B cell (primary cell): ENCODE results near the gene NCAM1. TPM values are rescaled to one million over a fixed set of nuclear protein-coding genes. Genes with fewer than 3 reads are reported as not detected.

Experiments
- ATAC-seq: fragments of 200-7000 bp; cut with Tn5 transposase; one replicate; pipeline ENCODE4 v1.10.0; 2021; ENCODE audit warnings: low read depth, mild to moderate bottlenecking, moderate number of reproducible peaks, moderate library complexity
- CTCF ChIA-PET: fragments of 350-600 bp; sonication (Branson Sonifier 250); formaldehyde crosslinking; loops from one replicate; lab custom pipeline; 2021; ENCODE audit warnings: antibody characterized with exemption, inconsistent platforms; lab: Charles Lee
- POLR2A ChIA-PET: fragments of 350-600 bp; sonication (Branson Sonifier 250); formaldehyde crosslinking; loops from one replicate; lab custom pipeline; 2021; ENCODE audit warnings: antibody characterized with exemption; lab: Charles Lee
- DNase-seq: peaks from one replicate; pipeline ENCODE4 v3.0.0; 2013
- H2AFZ ChIP-seq: 2 replicates; pipeline ENCODE4 v1.6.1; 2012; ENCODE audit warnings: mild to moderate bottlenecking, low read depth, low read length; ENCODE audit not compliant: insufficient read depth, poor library complexity, severe bottlenecking
- H3K27ac ChIP-seq, 2 donors: 1 replicate in 1 of 2; 2 replicates in 1 of 2; pipeline ENCODE4 v1.5.1; 2012 to 2013; ENCODE audit warnings: low read length in 2 of 2, mild to moderate bottlenecking in 2 of 2, moderate library complexity in 1 of 2
- H3K27me3 ChIP-seq, 4 experiments: fragments of 200-600 bp in 1 of 4; sonication (generic) in 1 of 4; replicated peaks in 1 of 4; 1 replicate in 2 of 4; 2 replicates in 2 of 4; pipeline versions ENCODE4 v1.6.1 to v1.7.0; 2013 to 2016; ENCODE audit warnings: low read length in 3 of 4, mild to moderate bottlenecking in 2 of 4, mixed read lengths in 1 of 4, moderate library complexity in 1 of 4; ENCODE audit not compliant: insufficient read depth in 4 of 4, control insufficient read depth in 3 of 4; ENCODE audit errors: control extremely low read depth in 1 of 4
- H3K36me3 ChIP-seq, 2 experiments: replicated peaks in 1 of 2; 1 replicate in 1 of 2; 2 replicates in 1 of 2; pipeline versions ENCODE4 v1.6.1 to v1.7.1; 2013; ENCODE audit warnings: low read length in 1 of 2; ENCODE audit not compliant: insufficient read depth in 2 of 2, control insufficient read depth in 1 of 2; ENCODE audit errors: control extremely low read depth in 1 of 2, extremely low read depth in 1 of 2
- H3K4me1 ChIP-seq, 2 donors: fragments of 200-600 bp in 1 of 2; sonication (generic) in 1 of 2; 1 replicate in 1 of 2; 2 replicates in 1 of 2; pipeline versions ENCODE4 v1.5.1 to v1.6.1; 2013 to 2017; ENCODE audit warnings: low read length in 2 of 2; ENCODE audit not compliant: control insufficient read depth in 2 of 2, insufficient read depth in 2 of 2
- H3K4me2 ChIP-seq: replicated peaks from 2 replicates; pipeline ENCODE3; 2012; ENCODE audit warnings: mild to moderate bottlenecking, low read depth, low read length; ENCODE audit not compliant: poor library complexity, severe bottlenecking
- H3K4me3 ChIP-seq, 5 experiments: fragments of 200-600 bp in 1 of 5; sonication (generic) in 1 of 5; 1 replicate in 3 of 5; 2 replicates in 2 of 5; pipeline versions ENCODE4 v1.5.1 to v1.7.0; 2011 to 2016; ENCODE audit warnings: low read length in 4 of 5, mild to moderate bottlenecking in 4 of 5, low read depth in 2 of 5, control low read depth in 1 of 5, moderate library complexity in 1 of 5; ENCODE audit not compliant: insufficient read depth in 1 of 5; ENCODE audit errors: control extremely low read depth in 1 of 5, extremely low read depth in 1 of 5
- H3K79me2 ChIP-seq: fragments of 200-600 bp; sonication (generic); one replicate; pipeline ENCODE4 v1.6.0; 2016; ENCODE audit warnings: low read length; ENCODE audit not compliant: control insufficient read depth, insufficient read depth
- H3K9ac ChIP-seq: fragments of 200-600 bp; sonication (generic); 2 replicates; pipeline ENCODE4 v1.6.1; 2017; ENCODE audit warnings: mild to moderate bottlenecking, low read length, moderate library complexity
- H3K9me3 ChIP-seq, 3 donors: one replicate each; pipeline versions ENCODE4 v1.6.1 to v1.7.1; 2013; ENCODE audit warnings: low read length in 2 of 3; ENCODE audit not compliant: control insufficient read depth in 2 of 3, insufficient read depth in 1 of 3; ENCODE audit errors: control extremely low read depth in 1 of 3
- H4K20me1 ChIP-seq: 2 replicates; pipeline ENCODE4 v1.6.0; 2012; ENCODE audit warnings: mild to moderate bottlenecking, low read length; ENCODE audit not compliant: insufficient read depth, control insufficient read depth, poor library complexity, severe bottlenecking
- H3K27ac Mint-ChIP-seq: one replicate; pipeline ENCODE4 v1.8.0; 2021; ENCODE audit warnings: mixed read lengths
- H3K27me3 Mint-ChIP-seq: one replicate; pipeline ENCODE4 v1.8.0; 2021; ENCODE audit warnings: mixed read lengths
- H3K4me1 Mint-ChIP-seq: one replicate; pipeline ENCODE4 v1.8.0; 2021; ENCODE audit warnings: mixed read lengths
- H3K4me3 Mint-ChIP-seq: one replicate; pipeline ENCODE4 v1.8.0; 2021; ENCODE audit warnings: mixed read lengths
- H3K9me3 Mint-ChIP-seq: one replicate; pipeline ENCODE4 v1.8.0; 2022; ENCODE audit warnings: mixed read lengths; ENCODE audit not compliant: insufficient read depth
- EZH2 ChIP-seq: IDR thresholded peaks from 2 replicates; pipeline ENCODE4 v1.6.1; 2012; ENCODE audit warnings: borderline replicate concordance, low read depth, mild to moderate bottlenecking, moderate library complexity, low read length; ENCODE audit not compliant: insufficient read depth, poor library complexity, severe bottlenecking
- WGBS: methylation state at CpG from one replicate; pipeline ENCODE4 v1.1.5; 2013; ENCODE audit warnings: missing lambda C conversion rate; ENCODE audit not compliant: insufficient coverage; 5-methylcytosine and 5-hydroxymethylcytosine counted together
- intact Hi-C: fragments of 100-400 bp; cut with micrococcal nuclease; formaldehyde crosslinking; loops from one replicate; pipeline ENCODE4 v1.10.0; 2022
- polyA plus RNA-seq: library from polyadenylated mRNA; depleted of rRNA; stranded (reverse); fragments of >200 nt; gene quantifications from 2 replicates; pipeline ENCODE4 v1.2.3, GENCODE V29; 2012
- total RNA-seq, 2 donors: library from RNA; stranded (reverse); fragments of 120-200 nt in 1 of 2; gene quantifications; 1 replicate in 1 of 2; 2 replicates in 1 of 2; pipeline versions ENCODE4 v1.2.3 to v1.2.4, GENCODE V29; 2013 to 2022
- TF ChIP-seq, protein P1 (sequence below): fragments of 200-600 bp; IDR thresholded peaks from one replicate; pipeline ENCODE4 v1.8.0; 2022; ENCODE audit warnings: antibody characterized with exemption, mild to moderate bottlenecking

Gene NCAM1
- total and polyA plus RNA-seq, 2 donors (not counting 1 experiment from before 2014, with no cell fraction given), result 0.37 TPM; not detected in 1

GRCh38 chr11:113262594-113262993 is 301.4 kb downstream of the NCAM1 start:
- DNase-seq, result peak; percentile 12
- H3K4me3 Mint-ChIP-seq, result peak overlapping the region; percentile 13
- peaks cover 18% of the 10 kb centered on the region for H3K27me3 Mint-ChIP-seq
- no peak overlapping the region for H3K4me2 ChIP-seq
- H3K36me3 ChIP-seq, result no peaks in the 10 kb centered on the region
- H3K27me3 ChIP-seq, result peaks cover 0 to 5% (median 0%) of the 10 kb centered on the region in 4 experiments
- CTCF ChIA-PET, result no interaction called here
- H4K20me1 ChIP-seq, result no peaks in the 10 kb centered on the region
- H3K27ac Mint-ChIP-seq, result peak overlapping the region; percentile 51
- no peaks in the 10 kb centered on the region for H3K9me3 Mint-ChIP-seq
- H3K4me1 ChIP-seq, result no peaks in the 10 kb centered on the region
- no peaks in the 10 kb centered on the region for H3K79me2 ChIP-seq
- intact Hi-C loops, result no loop called here
- no peak overlapping the region for H3K27ac ChIP-seq
- H3K4me3 ChIP-seq, result no peak overlapping the region
- peaks cover 0 to 3% (median 0%) of the 10 kb centered on the region in 3 donors for H3K9me3 ChIP-seq
- H2AFZ ChIP-seq, result no peak overlapping the region
- H3K9ac ChIP-seq, result no peak overlapping the region
- ATAC-seq, result peak; percentile 55
- no peak for TF ChIP-seq EZH2
- TF ChIP-seq, protein P1, sequence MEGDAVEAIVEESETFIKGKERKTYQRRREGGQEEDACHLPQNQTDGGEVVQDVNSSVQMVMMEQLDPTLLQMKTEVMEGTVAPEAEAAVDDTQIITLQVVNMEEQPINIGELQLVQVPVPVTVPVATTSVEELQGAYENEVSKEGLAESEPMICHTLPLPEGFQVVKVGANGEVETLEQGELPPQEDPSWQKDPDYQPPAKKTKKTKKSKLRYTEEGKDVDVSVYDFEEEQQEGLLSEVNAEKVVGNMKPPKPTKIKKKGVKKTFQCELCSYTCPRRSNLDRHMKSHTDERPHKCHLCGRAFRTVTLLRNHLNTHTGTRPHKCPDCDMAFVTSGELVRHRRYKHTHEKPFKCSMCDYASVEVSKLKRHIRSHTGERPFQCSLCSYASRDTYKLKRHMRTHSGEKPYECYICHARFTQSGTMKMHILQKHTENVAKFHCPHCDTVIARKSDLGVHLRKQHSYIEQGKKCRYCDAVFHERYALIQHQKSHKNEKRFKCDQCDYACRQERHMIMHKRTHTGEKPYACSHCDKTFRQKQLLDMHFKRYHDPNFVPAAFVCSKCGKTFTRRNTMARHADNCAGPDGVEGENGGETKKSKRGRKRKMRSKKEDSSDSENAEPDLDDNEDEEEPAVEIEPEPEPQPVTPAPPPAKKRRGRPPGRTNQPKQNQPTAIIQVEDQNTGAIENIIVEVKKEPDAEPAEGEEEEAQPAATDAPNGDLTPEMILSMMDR, result no peak
- peaks cover 15% of the 10 kb centered on the region for H3K4me1 Mint-ChIP-seq
- WGBS, result 8% methylated on average over 2 of the region's 2 CpGs
- POLR2A ChIA-PET, result no interaction called here

GRCh38 chr11:113263458-113264259 is 302.4 kb downstream of the NCAM1 start:
- intact Hi-C loops, result no loop called here
- peaks cover 15% of the 10 kb centered on the region for H3K4me1 Mint-ChIP-seq
- peaks cover 0 to 5% (median 0%) of the 10 kb centered on the region in 4 experiments for H3K27me3 ChIP-seq
- no peak overlapping the region for H3K4me2 ChIP-seq
- ChIA-PET CTCF (interaction anchor here (1.0 kb wide), 1 partner anchor 26 kb away, joined by 3 read pairs; no protein-coding TSS in a partner anchor), POLR2A (no interaction called here)
- H2AFZ ChIP-seq, result no peak overlapping the region
- H3K9ac ChIP-seq, result no peak overlapping the region
- no peaks in the 10 kb centered on the region for H3K4me1 ChIP-seq
- no peak for ATAC-seq
- no peak overlapping the region for H3K4me3 Mint-ChIP-seq
- H3K27ac ChIP-seq, result no peak overlapping the region
- peaks cover 18% of the 10 kb centered on the region for H3K27me3 Mint-ChIP-seq
- H4K20me1 ChIP-seq, result no peaks in the 10 kb centered on the region
- peaks cover 0 to 3% (median 0%) of the 10 kb centered on the region in 3 donors for H3K9me3 ChIP-seq
- DNase-seq, result no peak
- TF ChIP-seq, protein P1, result no peak
- TF ChIP-seq EZH2, result no peak
- no peak overlapping the region for H3K4me3 ChIP-seq
- H3K27ac Mint-ChIP-seq, result no peak overlapping the region
- no peaks in the 10 kb centered on the region for H3K36me3 ChIP-seq
- H3K9me3 Mint-ChIP-seq, result no peaks in the 10 kb centered on the region
- H3K79me2 ChIP-seq, result no peaks in the 10 kb centered on the region
- WGBS, result 88% methylated on average over 7 of the region's 9 CpGs
